ENCODE data around the gene MAP7D1. TPM values are rescaled to one million over a fixed set of nuclear protein-coding genes. Genes with fewer than 3 reads are reported as not detected.

MAP7D1 gene
- polyA plus RNA-seq, 1 of the 3 experiments (the other 2 are of a cell fraction), result 69.9 TPM

- ChIA-PET POLR2A (no interaction called here), CTCF (interaction anchor here (0.9 to 3.8 kb wide), 3 partner anchors 20 to 33 kb away, joined by 3 to 15 read pairs (median 3); no protein-coding TSS in a partner anchor)
- Histone ChIP-seq H3K36me3 (replicated peaks in 1 of 2; ENCODE audit: control insufficient read depth in 1 of 2, insufficient read depth in 2 of 2, low read length in 1 of 2) (peaks cover 13 to 33% of the 10 kb centered on the region in 2 experiments), H3K9me3 (no peaks in the 10 kb centered on the region), H3K9ac (no peak overlapping the region), H3F3A (replicated peaks; ENCODE audit: insufficient read depth) (peaks cover 18% of the 10 kb centered on the region), H4K20me1 (ENCODE audit: insufficient read depth) (peaks cover 89% of the 10 kb centered on the region), H3K4me3 (ENCODE audit: low read depth in 2 of 2, low read length in 1 of 2) (no peak overlapping the region), H3K27me3 (ENCODE audit: insufficient read depth) (no peaks in the 10 kb centered on the region), H3K27ac (ENCODE audit: low read depth in 2 of 2, low read length in 1 of 2) (no peak overlapping the region), H3K4me1 (ENCODE audit: control insufficient read depth in 1 of 2, insufficient read depth in 2 of 2, low read depth in 1 of 2, low read length in 1 of 2) (peaks cover 5 to 17% of the 10 kb centered on the region in 2 experiments; a peak in 2 of 4 replicates), H3K9me2 (no peaks in the 10 kb centered on the region), H3K79me2 (ENCODE audit: insufficient read depth) (peaks cover 100% of the 10 kb centered on the region), H3K4me2 (no peak overlapping the region), H2AFZ (ENCODE audit: low read depth) (no peak overlapping the region)
- no peak for DNase-seq
- no peak for TF ChIP-seq RCOR1 (IDR thresholded peaks at IDR 0.05; ENCODE audit: low read length)
- WGBS (ENCODE audit: low lambda C conversion rate), result 89% methylated on average over 15 of the region's 15 CpGs
These were observed 11.3 kb downstream of the MAP7D1 start for GRCh38 chr1:36166938-36167905.

- TF ChIP-seq JUND (IDR thresholded peaks at IDR 0.05), result no peak
- TF ChIP-seq, protein P1, sequence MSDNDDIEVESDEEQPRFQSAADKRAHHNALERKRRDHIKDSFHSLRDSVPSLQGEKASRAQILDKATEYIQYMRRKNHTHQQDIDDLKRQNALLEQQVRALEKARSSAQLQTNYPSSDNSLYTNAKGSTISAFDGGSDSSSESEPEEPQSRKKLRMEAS (IDR thresholded peaks at IDR 0.05; ENCODE audit: low read depth), result no peak
- TF ChIP-seq FOSL2 (IDR thresholded peaks at IDR 0.05; ENCODE audit: borderline replicate concordance, low read depth), result no peak
- no peak for TF ChIP-seq RCOR1 (IDR thresholded peaks at IDR 0.05; ENCODE audit: low read length)
- no peak for TF ChIP-seq TCF12 (IDR thresholded peaks at IDR 0.05)
- no peak for TF ChIP-seq SMC3 (IDR thresholded peaks at IDR 0.05; ENCODE audit: low read depth, low read length)
- TF ChIP-seq EZH2phosphoT487 (IDR thresholded peaks at IDR 0.05; ENCODE audit: borderline replicate concordance, low read depth), result no peak
- no peak for TF ChIP-seq TAF1 (IDR thresholded peaks at IDR 0.05; ENCODE audit: borderline replicate concordance, low read depth, low read length)
- TF ChIP-seq REST (IDR thresholded peaks at IDR 0.05; ENCODE audit: low read depth, low read length), result no peak
- TF ChIP-seq NFIC (IDR thresholded peaks at IDR 0.05; ENCODE audit: borderline replicate concordance), result no peak
- TF ChIP-seq POLR2AphosphoS5 (IDR thresholded peaks at IDR 0.05; ENCODE audit: low read depth, low read length), result no peak
- TF ChIP-seq GATA2 (CRISPR knock-in tag; IDR thresholded peaks at IDR 0.05), result no peak
- TF ChIP-seq EP300 (IDR thresholded peaks at IDR 0.05; ENCODE audit: borderline replicate concordance in 1 of 2, low read depth in 1 of 2, low read length in 1 of 2), result no peak
- TF ChIP-seq USF1 (IDR thresholded peaks at IDR 0.05; ENCODE audit: borderline replicate concordance, low read depth), result no peak
- TF ChIP-seq CHD2 (IDR thresholded peaks at IDR 0.05; ENCODE audit: low read length, partially characterized antibody), result no peak
- TF ChIP-seq TEAD4 (IDR thresholded peaks at IDR 0.05; ENCODE audit: borderline replicate concordance, insufficient read depth), result no peak
- TF ChIP-seq, protein P2, sequence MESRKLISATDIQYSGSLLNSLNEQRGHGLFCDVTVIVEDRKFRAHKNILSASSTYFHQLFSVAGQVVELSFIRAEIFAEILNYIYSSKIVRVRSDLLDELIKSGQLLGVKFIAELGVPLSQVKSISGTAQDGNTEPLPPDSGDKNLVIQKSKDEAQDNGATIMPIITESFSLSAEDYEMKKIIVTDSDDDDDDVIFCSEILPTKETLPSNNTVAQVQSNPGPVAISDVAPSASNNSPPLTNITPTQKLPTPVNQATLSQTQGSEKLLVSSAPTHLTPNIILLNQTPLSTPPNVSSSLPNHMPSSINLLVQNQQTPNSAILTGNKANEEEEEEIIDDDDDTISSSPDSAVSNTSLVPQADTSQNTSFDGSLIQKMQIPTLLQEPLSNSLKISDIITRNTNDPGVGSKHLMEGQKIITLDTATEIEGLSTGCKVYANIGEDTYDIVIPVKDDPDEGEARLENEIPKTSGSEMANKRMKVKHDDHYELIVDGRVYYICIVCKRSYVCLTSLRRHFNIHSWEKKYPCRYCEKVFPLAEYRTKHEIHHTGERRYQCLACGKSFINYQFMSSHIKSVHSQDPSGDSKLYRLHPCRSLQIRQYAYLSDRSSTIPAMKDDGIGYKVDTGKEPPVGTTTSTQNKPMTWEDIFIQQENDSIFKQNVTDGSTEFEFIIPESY (IDR thresholded peaks at IDR 0.05; ENCODE audit: borderline replicate concordance, low read depth), result no peak
- no peak overlapping the region for H3K4me2 ChIP-seq
- DNase-seq, result no peak
- H3K27ac ChIP-seq (ENCODE audit: low read depth in 2 of 2, low read length in 1 of 2), result no peak overlapping the region
- no peaks in the 10 kb centered on the region for H3K9me2 ChIP-seq
- 92% methylated on average over 3 of the region's 3 CpGs for WGBS (ENCODE audit: low lambda C conversion rate)
- no peaks in the 10 kb centered on the region for H3K27me3 ChIP-seq (ENCODE audit: insufficient read depth)
- no peak overlapping the region for H3K4me3 ChIP-seq (ENCODE audit: low read depth in 2 of 2, low read length in 1 of 2)
- peaks cover 100% of the 10 kb centered on the region for H3K79me2 ChIP-seq (ENCODE audit: insufficient read depth)
- H4K20me1 ChIP-seq (ENCODE audit: insufficient read depth), result peaks cover 87% of the 10 kb centered on the region
- H3K36me3 ChIP-seq (replicated peaks in 1 of 2; ENCODE audit: control insufficient read depth in 1 of 2, insufficient read depth in 2 of 2, low read length in 1 of 2), result peaks cover 26 to 36% of the 10 kb centered on the region in 2 experiments
- H3K9me3 ChIP-seq, result no peaks in the 10 kb centered on the region
- POLR2A ChIA-PET, result interaction anchor here (0.5 kb wide), 1 partner anchor 18 kb away, joined by 3 read pairs; no protein-coding TSS in a partner anchor
- H3F3A ChIP-seq (replicated peaks; ENCODE audit: insufficient read depth), result peaks cover 13% of the 10 kb centered on the region
- H2AFZ ChIP-seq (ENCODE audit: low read depth), result no peak overlapping the region
- H3K9ac ChIP-seq, result no peak overlapping the region
- CTCF ChIA-PET, result interaction anchor here (0.9 to 5.9 kb wide), 6 partner anchors 7 to 201 kb away, joined by 3 to 32 read pairs (median 6); partner anchors contain the start of gene TRAPPC3
- peaks cover 0 to 22% of the 10 kb centered on the region in 2 experiments; a peak in 3 of 4 replicates for H3K4me1 ChIP-seq (ENCODE audit: control insufficient read depth in 1 of 2, insufficient read depth in 2 of 2, low read depth in 1 of 2, low read length in 1 of 2)
These were observed 12.6 kb downstream of the MAP7D1 start for GRCh38 chr1:36168514-36168913.

Data from SK-N-SH (cell line).